Measurements from ENCODE around the gene GUCD1. TPM values are rescaled to one million over a fixed set of nuclear protein-coding genes. Genes with fewer than 3 reads are reported as not detected.

GUCD1 gene
- total RNA-seq, 1 experiment from 2014 or later: 65.8 TPM

GRCh38 chr22:24595863-24596262 is 40.9 kb upstream of the GUCD1 start:
- H3K27me3 ChIP-seq (ENCODE audit: low read length): no peaks in the 10 kb centered on the region
- no peaks in the 10 kb centered on the region for H3K36me3 ChIP-seq (ENCODE audit: low read depth, low read length)
- H3K4me3 ChIP-seq (ENCODE audit: low read length): no peak overlapping the region
- no peak overlapping the region for H3K4me2 ChIP-seq (ENCODE audit: low read length)
- no peaks in the 10 kb centered on the region for H3K9me2 ChIP-seq (replicated peaks; ENCODE audit: low read length)
- no peak for ATAC-seq
- ChIA-PET CTCF (no interaction called here), POLR2A (ENCODE audit: unreplicated experiment) (no interaction called here)
- intact Hi-C loops (cut with micrococcal nuclease): no loop called here
- TF ChIP-seq EZH2phosphoT487 (IDR thresholded peaks at IDR 0.05; ENCODE audit: borderline replicate concordance, low read length) (no peak), CTCF (conservative IDR thresholded peaks at IDR 0.05; ENCODE audit: low read depth, low read length) (no peak), EZH2 (IDR thresholded peaks at IDR 0.05; ENCODE audit: low read length, unreplicated experiment) (no peak)
- no peaks in the 10 kb centered on the region for H3K79me2 ChIP-seq (ENCODE audit: low read length)
- H4K20me1 ChIP-seq (ENCODE audit: low read length): no peaks in the 10 kb centered on the region
- no peaks in the 10 kb centered on the region for H3F3A ChIP-seq (ENCODE audit: low read length, unreplicated experiment)
- no peaks in the 10 kb centered on the region for H3K4me1 ChIP-seq (ENCODE audit: insufficient read depth, low read length)
- no TSS peak for BruUV-seq (replicated peaks)
- no peak overlapping the region for H3K9ac ChIP-seq (ENCODE audit: low read length)
- DNase-seq: no peak
- no peak overlapping the region for H2AFZ ChIP-seq (ENCODE audit: low read length)
- no peak overlapping the region for H3K27ac ChIP-seq (ENCODE audit: low read length)
- no peaks in the 10 kb centered on the region for H3K9me3 ChIP-seq (ENCODE audit: low read length)

- intact Hi-C loops (cut with micrococcal nuclease): no loop called here
- Histone ChIP-seq H3K9me3 (ENCODE audit: low read length) (no peaks in the 10 kb centered on the region), H3F3A (ENCODE audit: low read length, unreplicated experiment) (no peaks in the 10 kb centered on the region), H3K4me2 (ENCODE audit: low read length) (no peak overlapping the region), H3K4me3 (ENCODE audit: low read length) (no peak overlapping the region), H3K9me2 (replicated peaks; ENCODE audit: low read length) (no peaks in the 10 kb centered on the region), H2AFZ (ENCODE audit: low read length) (no peak overlapping the region), H3K4me1 (ENCODE audit: insufficient read depth, low read length) (no peaks in the 10 kb centered on the region), H4K20me1 (ENCODE audit: low read length) (no peaks in the 10 kb centered on the region), H3K36me3 (ENCODE audit: low read depth, low read length) (no peaks in the 10 kb centered on the region), H3K27ac (ENCODE audit: low read length) (no peak overlapping the region), H3K9ac (ENCODE audit: low read length) (no peak overlapping the region), H3K27me3 (ENCODE audit: low read length) (no peaks in the 10 kb centered on the region), H3K79me2 (ENCODE audit: low read length) (no peaks in the 10 kb centered on the region)
- ChIA-PET POLR2A (ENCODE audit: unreplicated experiment) (no interaction called here), CTCF (no interaction called here)
- no TSS peak for BruUV-seq (replicated peaks)
- ATAC-seq: no peak
- TF ChIP-seq EZH2 (IDR thresholded peaks at IDR 0.05; ENCODE audit: low read length, unreplicated experiment) (no peak), EZH2phosphoT487 (IDR thresholded peaks at IDR 0.05; ENCODE audit: borderline replicate concordance, low read length) (no peak), CTCF (conservative IDR thresholded peaks at IDR 0.05; ENCODE audit: low read depth, low read length) (no peak)
- no peak for DNase-seq
These were observed 40.3 kb upstream of the GUCD1 start for GRCh38 chr22:24595228-24595627.

- no peak for TF ChIP-seq CTCF (conservative IDR thresholded peaks at IDR 0.05; ENCODE audit: low read depth, low read length)
- no peak for TF ChIP-seq EZH2 (IDR thresholded peaks at IDR 0.05; ENCODE audit: low read length, unreplicated experiment)
- no peak for TF ChIP-seq EZH2phosphoT487 (IDR thresholded peaks at IDR 0.05; ENCODE audit: borderline replicate concordance, low read length)
- Histone ChIP-seq H3K9ac (ENCODE audit: low read length) (no peak overlapping the region), H4K20me1 (ENCODE audit: low read length) (no peaks in the 10 kb centered on the region), H3K79me2 (ENCODE audit: low read length) (no peaks in the 10 kb centered on the region), H3K27ac (ENCODE audit: low read length) (no peak overlapping the region), H3K27me3 (ENCODE audit: low read length) (no peaks in the 10 kb centered on the region), H3K4me3 (ENCODE audit: low read length) (no peak overlapping the region), H3K36me3 (ENCODE audit: low read depth, low read length) (no peaks in the 10 kb centered on the region), H3K4me2 (ENCODE audit: low read length) (no peak overlapping the region), H3K4me1 (ENCODE audit: insufficient read depth, low read length) (no peaks in the 10 kb centered on the region), H2AFZ (ENCODE audit: low read length) (no peak overlapping the region), H3K9me2 (replicated peaks; ENCODE audit: low read length) (no peaks in the 10 kb centered on the region), H3K9me3 (ENCODE audit: low read length) (no peaks in the 10 kb centered on the region), H3F3A (ENCODE audit: low read length, unreplicated experiment) (no peaks in the 10 kb centered on the region)
- intact Hi-C loops (cut with micrococcal nuclease): no loop called here
- ChIA-PET CTCF (no interaction called here), POLR2A (ENCODE audit: unreplicated experiment) (no interaction called here)
- DNase-seq (no peak), ATAC-seq (no peak)
- BruUV-seq (replicated peaks): no TSS peak
These were observed 39.7 kb upstream of the GUCD1 start for GRCh38 chr22:24594569-24595120.

Data from PC-3 (cell line).